Left cardiac atrium (tissue), 4 donors: ENCODE data around the gene GUK1. TPM values are rescaled to one million over a fixed set of nuclear protein-coding genes. Genes with fewer than 3 reads are reported as not detected.
"Not testable (repeated sequence)": the region's sequence is repeated elsewhere in the genome, so short reads cannot be mapped to it uniquely, and the experiment has no call there.

Source experiments
- ATAC-seq, 2 donors: fragments of 200-7000 bp; cut with Tn5 transposase; one replicate each; pipeline ENCODE4 v1.9.1; 2020; ENCODE audit warnings: mild to moderate bottlenecking in 2 of 2, moderate library complexity in 2 of 2
- DNase-seq: peaks from one replicate; pipeline ENCODE4 v3.0.0-alpha.2; 2020
- intact Hi-C, 2 donors: fragments of 100-400 bp; cut with DNase I; formaldehyde crosslinking; loops; one replicate each; pipeline versions ENCODE4 v1.14.1 to v1.15.1; 2022 to 2023
- total RNA-seq, 2 donors: library from RNA; stranded (reverse); fragmentation: NEBNext Ultra II Directional; extraction: Animal tissue kit (Norgen Biotek cat#: 25700); gene quantifications; one replicate each; pipeline ENCODE4 v1.2.1, GENCODE V29; 2021
- donor health status: DM: no; HTN: yes; CAD: no.
- donor health status: DM: no; HTN: yes; CAD: no; lungs with severe emphysema.
- donor health status: DM: yes; HTN: yes; CAD: no.
- donor health status: Dilated cardiomyopathy.

The GUK1 gene
- total RNA-seq, 2 donors from 2014 or later, result 153 to 185 TPM

- no peak for ATAC-seq
- no peak for DNase-seq
- intact Hi-C loops, result loop anchor here in 1 of 2 donors (5.0 kb wide), 1 partner anchor 38 kb away; the partner anchor contains the start of gene OBSCN
Measured at GRCh38 chr1:228169345-228169744, 29.3 kb downstream of the GUK1 start.

DNA sequence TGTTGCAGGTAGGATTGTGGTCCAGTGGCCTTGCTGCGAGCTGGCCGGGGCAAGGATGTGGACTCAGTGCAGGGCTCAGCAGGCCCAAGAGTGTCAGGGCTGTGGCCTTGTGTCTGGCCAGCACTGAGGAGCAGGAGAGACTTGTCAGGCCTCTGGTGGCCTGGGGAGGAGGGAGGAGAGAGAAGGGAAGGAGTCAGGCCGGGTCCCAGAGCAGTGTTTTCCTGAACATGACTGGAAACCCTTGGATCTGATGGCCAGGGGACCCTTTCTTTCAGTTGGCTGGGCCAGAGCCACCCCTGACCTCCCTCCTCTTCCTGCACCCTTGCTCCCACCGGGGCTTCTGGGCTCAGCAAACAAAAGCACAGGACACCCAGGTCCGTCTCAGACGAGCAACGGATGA is 30.6 kb downstream of the GUK1 start:
- ATAC-seq, result no peak
- intact Hi-C loops, result no loop called here
- DNase-seq, result no peak

GRCh38 chr1:228171221-228171891 is 31.3 kb downstream of the GUK1 start:
- intact Hi-C loops, result no loop called here
- ATAC-seq, result no peak
- DNase-seq, result no peak

GRCh38 chr1:228172591-228173527 is 32.8 kb downstream of the GUK1 start:
- ATAC-seq (no peak), DNase-seq (no peak)
- intact Hi-C loops, result no loop called here

- intact Hi-C loops, result not testable (repeated sequence)
- peak in 1 of 2 donors; percentile 19 for ATAC-seq
- peak; percentile 33 for DNase-seq
Measured at GRCh38 chr1:228173528-228174481, 33.7 kb downstream of the GUK1 start.

DNA sequence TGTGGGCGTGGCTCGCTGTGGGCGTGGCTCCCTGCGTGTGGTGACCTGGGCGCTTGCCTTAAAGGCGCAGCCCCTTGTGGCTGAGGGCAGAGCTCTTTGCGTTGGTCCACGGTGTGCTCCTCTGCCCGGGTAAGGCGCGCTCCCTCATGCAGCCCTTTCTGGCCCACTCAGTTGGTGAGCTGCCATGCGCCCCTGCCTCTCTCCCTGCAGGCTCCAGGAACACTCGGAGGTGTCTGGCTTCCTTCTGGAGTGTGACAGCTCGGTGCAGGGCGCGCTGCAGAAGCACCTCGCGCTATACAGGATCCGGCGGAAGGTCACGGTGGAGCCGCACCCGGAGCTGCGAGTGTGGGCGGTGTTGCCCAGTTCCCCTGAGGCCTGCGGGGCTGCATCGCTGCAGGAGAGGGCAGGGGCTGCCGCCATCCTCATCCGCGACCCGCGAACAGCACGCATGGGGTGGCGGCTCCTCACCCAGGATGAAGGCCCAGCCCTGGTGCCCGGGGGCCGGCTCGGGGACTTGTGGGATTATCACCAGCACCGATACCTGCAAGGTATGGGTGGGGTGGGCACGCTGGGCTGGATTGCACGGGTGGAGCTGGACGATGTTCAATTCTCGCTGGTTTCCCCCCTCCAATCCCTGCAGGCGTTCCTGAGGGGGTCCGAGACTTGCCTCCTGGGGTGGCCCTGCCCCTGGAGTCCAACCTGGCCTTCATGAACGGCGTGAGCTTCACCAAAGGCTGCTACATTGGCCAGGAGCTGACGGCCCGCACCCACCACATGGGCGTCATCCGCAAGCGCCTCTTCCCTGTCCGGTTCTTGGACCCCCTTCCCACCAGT is 34.6 kb downstream of the GUK1 start:
- DNase-seq (peak; percentile 37), ATAC-seq (peak in 1 of 2 donors; percentile 18)
- intact Hi-C loops, result no loop called here

DNA sequence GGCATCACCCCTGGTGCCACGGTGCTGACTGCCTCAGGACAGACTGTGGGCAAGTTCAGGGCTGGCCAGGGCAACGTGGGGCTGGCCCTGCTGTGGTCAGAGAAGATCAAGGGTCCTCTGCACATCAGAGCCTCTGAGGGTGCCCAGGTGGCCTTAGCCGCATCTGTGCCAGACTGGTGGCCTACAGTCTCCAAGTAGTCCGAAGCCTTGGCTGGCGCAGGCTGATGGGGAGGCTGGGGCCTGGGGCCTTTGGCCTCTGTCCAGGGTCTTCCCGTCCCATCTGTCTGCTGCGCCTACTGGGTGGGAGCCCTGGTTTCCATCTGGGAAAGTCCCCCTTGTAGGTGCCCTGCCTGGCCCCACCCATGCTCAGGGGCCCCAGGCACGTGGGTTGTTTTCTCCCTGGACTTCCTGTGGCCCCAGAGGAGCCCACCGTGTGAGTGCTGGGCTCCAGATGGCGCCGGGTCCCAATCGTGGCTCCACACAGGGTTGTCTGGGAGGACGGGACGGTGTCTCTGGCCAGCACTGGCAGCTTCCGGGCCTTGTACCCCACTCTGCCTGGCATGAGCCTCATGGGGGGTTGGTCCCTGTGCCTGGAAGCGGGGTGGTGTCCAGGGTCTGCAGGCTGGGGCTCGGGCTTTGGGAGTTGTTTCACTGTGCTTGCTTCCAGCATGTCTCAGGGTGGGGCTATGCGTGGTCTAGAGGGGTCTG is 35.4 kb downstream of the GUK1 start:
- DNase-seq (no peak), ATAC-seq (no peak)
- intact Hi-C loops, result no loop called here

DNA sequence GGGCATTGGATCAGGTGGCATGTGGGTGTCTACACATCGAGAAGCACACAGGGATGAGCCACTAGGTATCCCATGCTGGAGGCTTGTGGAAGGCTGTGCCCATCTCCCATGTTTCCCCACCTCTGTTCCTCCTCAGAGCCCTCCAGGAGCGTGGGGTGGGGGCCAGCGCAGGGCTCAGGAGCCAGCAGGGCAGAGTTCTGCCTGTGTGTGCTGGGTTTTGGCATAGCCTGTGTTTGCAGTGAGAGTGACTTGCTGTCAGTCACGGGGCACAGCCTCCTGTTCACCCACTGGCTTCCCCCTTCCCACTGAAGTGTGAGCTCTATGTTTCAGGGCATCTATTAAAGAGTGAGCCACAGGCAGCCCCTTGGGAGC is 35.9 kb downstream of the GUK1 start:
- DNase-seq, result no peak
- intact Hi-C loops, result no loop called here
- no peak for ATAC-seq

GRCh38 chr1:228176461-228177182 is 36.5 kb downstream of the GUK1 start:
- intact Hi-C loops, result no loop called here
- DNase-seq (peak; percentile 13), ATAC-seq (no peak)

DNA sequence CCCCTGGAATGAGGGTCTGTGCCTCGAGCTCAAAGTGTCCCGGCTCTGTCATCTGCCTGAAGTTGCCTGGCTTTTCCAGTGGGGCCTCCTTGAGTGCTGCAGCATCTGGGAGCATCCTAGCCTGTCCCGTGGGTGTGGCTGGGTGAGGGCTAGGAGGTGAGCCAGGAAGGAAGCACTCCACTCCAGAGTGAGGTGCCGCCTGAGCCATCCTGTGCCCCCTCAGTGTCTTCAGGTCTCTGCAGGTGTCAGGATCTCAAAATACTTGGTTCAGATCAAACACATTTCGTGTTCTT is 37.0 kb downstream of the GUK1 start:
- DNase-seq (peak; percentile 17), ATAC-seq (no peak)
- intact Hi-C loops, result no loop called here

DNA sequence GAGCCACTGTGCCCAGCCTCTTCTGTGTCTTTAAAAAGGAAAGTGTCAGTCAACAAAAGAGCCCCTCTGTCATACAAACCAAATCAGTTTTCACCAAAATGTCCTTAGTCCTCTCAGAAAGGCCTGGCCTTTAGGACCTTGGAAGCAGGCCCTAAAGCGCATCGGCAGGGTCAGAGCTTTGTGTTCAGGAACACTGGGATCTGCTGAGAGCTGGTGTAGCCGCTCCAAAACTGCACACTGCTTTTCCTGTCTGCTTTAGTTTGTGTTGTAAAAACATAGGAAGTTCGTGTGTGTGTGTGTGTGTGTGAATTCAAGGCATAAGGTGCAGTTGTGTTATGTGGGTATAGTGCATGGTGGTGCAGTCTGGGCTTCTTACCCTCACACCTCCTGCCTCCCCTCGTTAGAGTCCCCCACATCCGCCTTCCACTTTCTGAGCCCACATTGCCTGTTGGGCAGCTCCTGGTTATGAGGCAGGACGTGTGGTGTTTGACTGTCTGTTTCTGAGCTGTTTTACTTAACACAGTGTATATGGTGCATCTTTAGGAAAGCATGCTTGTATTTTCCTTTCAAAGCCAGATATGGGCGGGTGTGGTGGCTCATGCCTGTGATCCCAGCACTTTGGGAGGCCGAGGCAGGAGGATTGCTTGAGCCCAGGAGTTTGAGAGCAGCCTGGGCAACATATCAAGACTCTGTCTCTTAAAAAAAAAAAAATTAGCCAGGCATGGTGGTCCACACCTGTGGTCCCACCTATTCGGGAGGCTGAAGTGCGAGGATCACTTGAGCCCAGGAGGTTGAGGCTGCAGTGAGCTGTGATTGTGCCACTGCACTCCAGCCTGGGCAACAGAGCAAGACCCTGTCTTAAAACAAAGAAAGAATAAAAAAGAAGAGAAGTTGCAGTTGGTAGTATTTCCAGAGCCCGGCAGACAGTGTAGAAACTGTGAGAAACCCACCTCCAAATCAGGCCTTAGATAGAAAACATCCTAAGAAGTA is 37.9 kb downstream of the GUK1 start:
- intact Hi-C loops, result no loop called here
- no peak for ATAC-seq
- DNase-seq, result peak; percentile 2

- ATAC-seq (peak; percentile 7 to 50), DNase-seq (peak; percentile 56)
- intact Hi-C loops, result no loop called here
Measured at GRCh38 chr1:228178737-228179684, 38.9 kb downstream of the GUK1 start.

DNA sequence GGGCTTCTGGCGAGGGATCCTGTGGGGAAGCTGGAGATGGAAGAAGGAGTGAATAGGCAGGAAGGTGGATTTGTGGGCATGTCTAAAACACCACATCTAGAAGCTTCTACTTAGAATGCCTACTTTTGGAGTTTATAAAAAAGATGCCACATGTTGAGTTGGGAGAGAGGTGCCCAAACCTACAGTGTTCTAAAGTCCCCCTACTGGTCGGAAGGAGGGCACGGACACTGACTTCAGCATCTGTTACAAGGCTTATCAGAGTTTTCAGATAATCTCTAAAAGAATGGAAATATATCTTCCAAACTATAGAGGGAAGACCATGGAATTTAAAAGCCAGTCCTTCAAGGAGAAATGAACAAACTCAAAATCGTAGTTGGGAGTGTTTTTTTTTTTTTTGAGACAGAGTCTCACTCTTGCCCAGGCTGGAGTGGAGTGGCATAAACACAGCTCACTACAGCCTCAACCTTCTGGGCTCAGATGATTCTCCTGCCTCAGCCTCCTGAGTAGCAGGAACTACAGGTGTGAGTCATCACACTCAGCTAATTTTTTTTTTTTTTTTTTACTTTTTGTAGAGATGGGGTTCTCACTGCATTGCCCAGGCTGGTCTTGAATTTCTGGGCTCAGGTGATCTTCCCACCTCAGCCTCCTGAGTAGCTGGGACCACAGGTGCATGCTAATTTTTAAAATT is 40.3 kb downstream of the GUK1 start:
- intact Hi-C loops, result no loop called here
- no peak for ATAC-seq
- no peak for DNase-seq

- DNase-seq, result no peak
- ATAC-seq, result no peak
- intact Hi-C loops, result no loop called here
Measured at GRCh38 chr1:228180959-228181644, 41.0 kb downstream of the GUK1 start.
